Calu3 (cell line): ENCODE results near the gene NCR3LG1. TPM values are rescaled to one million over a fixed set of nuclear protein-coding genes. Genes with fewer than 3 reads are reported as not detected.

Experiments used
- BruUV-seq: library from RNA; stranded (reverse); fragments of 400-500 nt; replicated peaks from 2 replicates; lab custom pipeline; 2021; lab: Mats Ljungman, UMichigan
- CTCF ChIA-PET: fragments of 300-600 bp; sonication (Branson Sonifier 250); formaldehyde crosslinking; loops from one replicate; lab custom pipeline; 2022; ENCODE audit warnings: antibody characterized with exemption; lab: Charles Lee
- DNase-seq: peaks from one replicate; pipeline ENCODE4 v3.0.0; 2022
- H3K27ac Mint-ChIP-seq: one replicate; pipeline ENCODE4 v1.8.0; 2022; ENCODE audit warnings: mixed read lengths; ENCODE audit not compliant: unreplicated experiment
- H3K27me3 Mint-ChIP-seq: one replicate; pipeline ENCODE4 v1.8.0; 2022; ENCODE audit warnings: mixed read lengths; ENCODE audit not compliant: unreplicated experiment
- H3K36me3 Mint-ChIP-seq: one replicate; pipeline ENCODE4 v1.8.0; 2022; ENCODE audit warnings: mild to moderate bottlenecking, moderate library complexity, mixed read lengths; ENCODE audit not compliant: insufficient read depth, unreplicated experiment
- H3K4me1 Mint-ChIP-seq: one replicate; pipeline ENCODE4 v1.8.0; 2022; ENCODE audit warnings: mild to moderate bottlenecking, low read depth, mixed read lengths; ENCODE audit not compliant: unreplicated experiment
- H3K4me3 Mint-ChIP-seq: one replicate; pipeline ENCODE4 v1.8.0; 2022; ENCODE audit warnings: mild to moderate bottlenecking, low read depth, moderate library complexity, mixed read lengths; ENCODE audit not compliant: unreplicated experiment
- H3K9me3 Mint-ChIP-seq: one replicate; pipeline ENCODE4 v1.8.0; 2022; ENCODE audit warnings: low read depth, mixed read lengths; ENCODE audit not compliant: unreplicated experiment
- intact Hi-C: fragments of 100-400 bp; cut with micrococcal nuclease; formaldehyde crosslinking; loops from one replicate; pipeline ENCODE4 v1.10.0; 2022; ENCODE audit not compliant: unreplicated experiment
- total RNA-seq: library from RNA; stranded (reverse); gene quantifications from 2 replicates; pipeline ENCODE4 v1.2.3, GENCODE V29; 2022
- TF ChIP-seq, protein P1 (sequence below): fragments of 200-600 bp; IDR thresholded peaks from one replicate; pipeline ENCODE4 v1.8.0; 2022; ENCODE audit warnings: antibody characterized with exemption; ENCODE audit not compliant: unreplicated experiment

Gene NCR3LG1
- total RNA-seq, 1 experiment from 2014 or later = 3.1 TPM

DNA sequence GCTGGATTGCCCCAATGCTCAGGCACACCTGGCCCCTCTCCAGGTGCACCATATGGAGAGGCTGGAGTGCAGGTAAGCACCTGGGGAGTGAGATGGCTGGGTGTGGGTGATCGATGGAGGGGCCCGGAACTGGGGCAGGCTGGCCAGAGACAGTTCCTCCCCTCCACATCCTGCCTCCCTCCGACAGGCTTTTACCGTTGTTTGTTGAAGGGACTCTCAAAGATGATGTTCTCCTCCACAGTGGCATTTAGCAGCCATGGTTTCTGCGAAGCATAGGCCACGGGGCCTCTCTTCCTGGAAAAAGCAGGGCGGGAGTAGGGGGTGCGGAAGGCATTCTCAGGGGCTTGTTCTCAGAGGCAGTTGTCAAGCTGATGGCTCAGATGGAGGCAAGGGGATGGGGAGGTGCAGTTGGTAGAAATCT lies 62.7 kb downstream of the NCR3LG1 start:
- intact Hi-C loops = no loop called here
- TF ChIP-seq, protein P1, sequence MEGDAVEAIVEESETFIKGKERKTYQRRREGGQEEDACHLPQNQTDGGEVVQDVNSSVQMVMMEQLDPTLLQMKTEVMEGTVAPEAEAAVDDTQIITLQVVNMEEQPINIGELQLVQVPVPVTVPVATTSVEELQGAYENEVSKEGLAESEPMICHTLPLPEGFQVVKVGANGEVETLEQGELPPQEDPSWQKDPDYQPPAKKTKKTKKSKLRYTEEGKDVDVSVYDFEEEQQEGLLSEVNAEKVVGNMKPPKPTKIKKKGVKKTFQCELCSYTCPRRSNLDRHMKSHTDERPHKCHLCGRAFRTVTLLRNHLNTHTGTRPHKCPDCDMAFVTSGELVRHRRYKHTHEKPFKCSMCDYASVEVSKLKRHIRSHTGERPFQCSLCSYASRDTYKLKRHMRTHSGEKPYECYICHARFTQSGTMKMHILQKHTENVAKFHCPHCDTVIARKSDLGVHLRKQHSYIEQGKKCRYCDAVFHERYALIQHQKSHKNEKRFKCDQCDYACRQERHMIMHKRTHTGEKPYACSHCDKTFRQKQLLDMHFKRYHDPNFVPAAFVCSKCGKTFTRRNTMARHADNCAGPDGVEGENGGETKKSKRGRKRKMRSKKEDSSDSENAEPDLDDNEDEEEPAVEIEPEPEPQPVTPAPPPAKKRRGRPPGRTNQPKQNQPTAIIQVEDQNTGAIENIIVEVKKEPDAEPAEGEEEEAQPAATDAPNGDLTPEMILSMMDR = no peak
- CTCF ChIA-PET = no interaction called here
- H3K4me1 Mint-ChIP-seq = peaks cover 11% of the 10 kb centered on the region
- peaks cover 82% of the 10 kb centered on the region for H3K27me3 Mint-ChIP-seq
- DNase-seq = no peak
- no peaks in the 10 kb centered on the region for H3K9me3 Mint-ChIP-seq
- H3K36me3 Mint-ChIP-seq = no peaks in the 10 kb centered on the region
- BruUV-seq = no TSS peak
- H3K27ac Mint-ChIP-seq = no peak overlapping the region
- no peak overlapping the region for H3K4me3 Mint-ChIP-seq

DNA sequence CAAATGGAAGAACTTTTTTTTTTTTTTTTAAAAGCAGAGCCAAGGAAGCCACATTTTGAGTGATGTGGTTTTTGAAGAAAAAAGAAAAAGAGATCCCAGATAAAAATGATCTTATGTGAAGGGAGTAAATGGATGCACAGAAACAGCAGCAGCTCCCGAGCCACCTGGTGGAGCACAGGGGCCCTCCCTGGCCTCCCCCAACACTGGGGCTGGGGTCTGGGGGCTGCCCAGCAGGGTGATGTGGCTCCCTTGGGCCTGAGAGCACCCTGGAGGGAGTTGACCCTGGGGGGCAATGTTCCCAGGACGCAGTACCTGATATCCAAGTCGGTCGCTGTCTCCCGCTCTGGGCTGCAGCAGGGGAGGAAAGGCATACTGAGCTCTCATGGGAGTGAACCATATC lies 63.4 kb downstream of the NCR3LG1 start:
- TF ChIP-seq, protein P1 = no peak
- BruUV-seq = no TSS peak
- CTCF ChIA-PET = no interaction called here
- Mint-ChIP-seq H3K27ac (no peak overlapping the region), H3K4me3 (no peak overlapping the region), H3K4me1 (peaks cover 11% of the 10 kb centered on the region), H3K27me3 (peaks cover 89% of the 10 kb centered on the region), H3K36me3 (no peaks in the 10 kb centered on the region), H3K9me3 (no peaks in the 10 kb centered on the region)
- intact Hi-C loops = no loop called here
- no peak for DNase-seq

DNA sequence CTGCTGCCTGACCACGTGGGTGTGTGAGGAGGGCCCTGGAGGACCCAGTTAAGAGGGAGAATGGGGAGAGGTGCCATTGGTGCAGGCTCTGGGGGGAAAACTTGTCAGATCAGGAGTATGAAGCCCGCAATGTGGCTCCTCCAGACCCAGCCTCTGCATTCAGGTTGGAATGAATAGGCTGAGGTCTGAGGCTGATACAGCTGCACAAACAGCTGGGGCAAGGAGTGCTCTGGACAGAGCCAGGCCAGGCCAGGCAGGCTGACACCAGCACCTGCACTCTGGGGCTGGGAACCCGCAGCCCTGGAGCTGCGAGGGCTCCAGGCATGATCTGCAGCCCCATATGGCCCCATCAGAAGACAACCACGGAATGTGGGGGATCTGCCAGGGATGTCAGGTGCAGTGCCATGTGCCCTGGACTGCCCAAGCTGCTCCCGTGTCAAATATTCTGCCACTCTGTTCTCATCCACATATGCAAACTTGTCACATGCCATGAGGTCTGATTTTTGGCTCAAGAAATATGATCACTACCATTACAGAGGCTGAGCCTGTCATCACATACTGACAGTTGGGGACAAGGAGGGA lies 64.0 kb downstream of the NCR3LG1 start:
- intact Hi-C loops = no loop called here

GRCh38 chr11:17416492-17416891 lies 64.9 kb downstream of the NCR3LG1 start:
- Mint-ChIP-seq H3K4me3 (no peak overlapping the region), H3K36me3 (no peaks in the 10 kb centered on the region), H3K4me1 (peaks cover under 1% of the 10 kb centered on the region), H3K9me3 (no peaks in the 10 kb centered on the region), H3K27me3 (peaks cover 92% of the 10 kb centered on the region), H3K27ac (no peak overlapping the region)
- intact Hi-C loops = no loop called here
- DNase-seq = no peak
- CTCF ChIA-PET = no interaction called here
- TF ChIP-seq, protein P1 = no peak
- BruUV-seq = no TSS peak

More for the DNA sequence above, 64.0 kb downstream of the NCR3LG1 start:
- no peaks in the 10 kb centered on the region for H3K9me3 Mint-ChIP-seq
- CTCF ChIA-PET = no interaction called here
- no peak overlapping the region for H3K27ac Mint-ChIP-seq
- no TSS peak for BruUV-seq
- no peak for DNase-seq
- no peaks in the 10 kb centered on the region for H3K36me3 Mint-ChIP-seq
- peaks cover 9% of the 10 kb centered on the region for H3K4me1 Mint-ChIP-seq
- TF ChIP-seq, protein P1 = no peak
- no peak overlapping the region for H3K4me3 Mint-ChIP-seq
- peaks cover 92% of the 10 kb centered on the region for H3K27me3 Mint-ChIP-seq
